SK-N-SH (cell line): ENCODE measurements around the gene MAG. TPM values are rescaled to one million over a fixed set of nuclear protein-coding genes. Genes with fewer than 3 reads are reported as not detected.

Experiments
- CTCF ChIA-PET: fragments of 300-600, 350-600 bp; formaldehyde crosslinking; extraction: SDS; loops from one replicate; lab custom pipeline; 2021; lab: Yijun Ruan, JAX
- POLR2A ChIA-PET: fragments of 350-600 bp; sonication (Branson Sonifier 250); formaldehyde crosslinking; extraction: SDS; loops from one replicate; lab custom pipeline; 2020; ENCODE audit warnings: antibody characterized with exemption, inconsistent platforms; lab: Yijun Ruan, JAX
- DNase-seq: peaks from one replicate; pipeline ENCODE4 v3.0.0; 2012
- H2AFZ ChIP-seq: fragments of 200-600 bp; sonication (generic); 2 replicates; pipeline ENCODE4 v1.8.1; 2016; ENCODE audit warnings: antibody characterized with exemption, mild to moderate bottlenecking, low read depth
- H3F3A ChIP-seq: fragments of 200-600 bp; sonication (generic); replicated peaks from 2 replicates; pipeline ENCODE3; 2016; ENCODE audit warnings: antibody characterized with exemption, mild to moderate bottlenecking; ENCODE audit not compliant: insufficient read depth
- H3K27ac ChIP-seq, 2 experiments: fragments of 200-500 bp in 1 of 2; fragments of 200-600 bp in 1 of 2; sonication (Bioruptor generic) in 1 of 2; sonication (generic), shearing (Covaris generic) in 1 of 2; 2 replicates each; pipeline versions ENCODE4 v1.5.1 to v1.6.1; 2014 to 2016; ENCODE audit warnings: low read depth in 2 of 2, inconsistent platforms in 1 of 2, low read length in 1 of 2, mild to moderate bottlenecking in 1 of 2, mixed read lengths in 1 of 2
- H3K27me3 ChIP-seq: fragments of 200-600 bp; sonication (generic), shearing (Covaris generic); 2 replicates; pipeline ENCODE4 v1.6.1; 2016; ENCODE audit warnings: mixed run types; ENCODE audit not compliant: insufficient read depth
- H3K36me3 ChIP-seq, 2 experiments: fragments of 200-500 bp in 1 of 2; fragments of 200-600 bp in 1 of 2; sonication (Bioruptor generic) in 1 of 2; sonication (generic) in 1 of 2; replicated peaks in 1 of 2; 2 replicates each; pipeline versions ENCODE3 to v1.5.1; 2014 to 2016; ENCODE audit warnings: low read length in 1 of 2, mild to moderate bottlenecking in 1 of 2; ENCODE audit not compliant: insufficient read depth in 2 of 2, control insufficient read depth in 1 of 2
- H3K4me1 ChIP-seq, 2 experiments: fragments of 200-500 bp in 1 of 2; fragments of 200-600 bp in 1 of 2; sonication (Bioruptor generic) in 1 of 2; sonication (generic), shearing (Covaris generic) in 1 of 2; 2 replicates each; pipeline versions ENCODE4 v1.5.1 to v1.6.1; 2014 to 2016; ENCODE audit warnings: low read depth in 1 of 2, low read length in 1 of 2, mixed run types in 1 of 2; ENCODE audit not compliant: insufficient read depth in 2 of 2, control insufficient read depth in 1 of 2
- H3K4me2 ChIP-seq: fragments of 200-600 bp; sonication (generic), shearing (Covaris generic); 2 replicates; pipeline ENCODE4 v1.6.1; 2017; ENCODE audit warnings: mixed run types
- H3K4me3 ChIP-seq, 2 experiments: fragments of 200-500 bp in 1 of 2; fragments of 200-600 bp in 1 of 2; sonication (Bioruptor generic) in 1 of 2; sonication (generic), shearing (Covaris generic) in 1 of 2; 2 replicates each; pipeline versions ENCODE4 v1.5.1 to v1.8.1; 2014 to 2016; ENCODE audit warnings: low read depth in 2 of 2, inconsistent platforms in 1 of 2, low read length in 1 of 2, mild to moderate bottlenecking in 1 of 2, mixed read lengths in 1 of 2, moderate library complexity in 1 of 2
- H3K79me2 ChIP-seq: fragments of 200-600 bp; sonication (generic); 2 replicates; pipeline ENCODE4 v1.8.1; 2017; ENCODE audit warnings: mild to moderate bottlenecking; ENCODE audit not compliant: insufficient read depth
- H3K9ac ChIP-seq: fragments of 200-600 bp; sonication (generic); 2 replicates; pipeline ENCODE4 v1.6.1; 2017; ENCODE audit warnings: mixed run types
- H3K9me2 ChIP-seq: fragments of 200-600 bp; sonication (generic); 2 replicates; pipeline ENCODE4 v1.6.1; 2017; ENCODE audit warnings: mixed run types
- H3K9me3 ChIP-seq: fragments of 200-600 bp; sonication (generic); 2 replicates; pipeline ENCODE4 v1.6.1; 2017; ENCODE audit warnings: mixed run types, mild to moderate bottlenecking, moderate library complexity
- H4K20me1 ChIP-seq: fragments of 200-600 bp; sonication (generic); 2 replicates; pipeline ENCODE4 v1.6.1; 2017; ENCODE audit warnings: mild to moderate bottlenecking, mixed run types; ENCODE audit not compliant: insufficient read depth
- CHD2 ChIP-seq: fragments of 150-350 bp; IDR thresholded peaks from 2 replicates; pipeline ENCODE4 v1.6.1; 2018; ENCODE audit warnings: low read length; ENCODE audit not compliant: partially characterized antibody
- EZH2phosphoT487 ChIP-seq: fragments of 200-600 bp; sonication (generic); IDR thresholded peaks from 2 replicates; pipeline ENCODE4 v1.6.1; 2017; ENCODE audit warnings: low read depth, mixed run types, mild to moderate bottlenecking, antibody characterized with exemption, moderate library complexity, borderline replicate concordance
- FOXM1 ChIP-seq: IDR thresholded peaks from 2 replicates; pipeline ENCODE4 v1.4.0; 2012; ENCODE audit warnings: low read depth, mild to moderate bottlenecking
- GATA2 ChIP-seq: sonication (generic); formaldehyde crosslinking; IDR thresholded peaks from 2 replicates; pipeline ENCODE4 v1.5.0; 2020; ENCODE audit warnings: mild to moderate bottlenecking, missing genetic modification reagents
- NRF1 ChIP-seq: IDR thresholded peaks from 2 replicates; pipeline ENCODE4 v1.6.1; 2012; ENCODE audit warnings: low read depth, mild to moderate bottlenecking, low read length
- RAD21 ChIP-seq: IDR thresholded peaks from 2 replicates; pipeline ENCODE4 v1.6.1; 2012; ENCODE audit warnings: mild to moderate bottlenecking, low read length
- RXRA ChIP-seq: IDR thresholded peaks from 2 replicates; pipeline ENCODE4 v1.4.0; 2012; ENCODE audit warnings: low read depth, mild to moderate bottlenecking, borderline replicate concordance
- TCF12 ChIP-seq: IDR thresholded peaks from 2 replicates; pipeline ENCODE4 v1.4.0; 2012
- USF2 ChIP-seq: fragments of 150-350 bp; IDR thresholded peaks from 2 replicates; pipeline ENCODE4 v1.6.1; 2017; ENCODE audit warnings: antibody characterized with exemption, low read length, low read depth, borderline replicate concordance
- WGBS: methylation state at CpG from one replicate; pipeline ENCODE4 v1.1.6; 2017; ENCODE audit warnings: low lambda C conversion rate; 5-methylcytosine and 5-hydroxymethylcytosine counted together
- polyA plus RNA-seq, 3 experiments: library from polyadenylated mRNA; depleted of rRNA; stranded (reverse); fragments of >200 nt; gene quantifications; 2 replicates each; pipeline ENCODE4 v1.2.3, GENCODE V29; 2012

MAG gene
- polyA plus RNA-seq (2012; rRNA removed), result not detected in 2 replicates
- polyA plus RNA-seq (2012; cell fraction: cytosol; rRNA removed), result not detected in 2 replicates
- not detected in 2 replicates for polyA plus RNA-seq (2012; cell fraction: nucleus; rRNA removed)

GRCh38 chr19:35291916-35292315, at the start of gene MAG:
Gene MAG (plus strand): TSS chr19:35292161. CDS start chr19:35295409, 3,248 bp downstream.
- no peak within 1 kb of the TSS for H3K9ac ChIP-seq
- no peaks in the 10 kb centered on the region for H3F3A ChIP-seq
- H3K36me3 ChIP-seq, result no peaks in the 10 kb centered on the region
- WGBS, result 13% methylated on average over 11 of the region's 12 CpGs
- H2AFZ ChIP-seq, result no peak within 1 kb of the TSS
- H3K4me3 ChIP-seq, result no peak within 1 kb of the TSS
- H3K27ac ChIP-seq, result no peak within 1 kb of the TSS
- CTCF ChIA-PET, result interaction anchor here (1.6 kb wide), 1 partner anchor 22 kb away, joined by 5 read pairs; no protein-coding TSS in a partner anchor
- POLR2A ChIA-PET, result no interaction called here
- no peak for TF ChIP-seq RAD21
- TF ChIP-seq, all 33 proteins: peak for 0
- DNase-seq, result no peak
- Histone ChIP-seq H3K9me2 (no peaks in the 10 kb centered on the region), H3K4me1 (no peaks in the 10 kb centered on the region), H4K20me1 (no peaks in the 10 kb centered on the region), H3K79me2 (no peaks in the 10 kb centered on the region), H3K27me3 (peaks cover 82% of the 10 kb centered on the region), H3K9me3 (no peaks in the 10 kb centered on the region), H3K4me2 (no peak within 1 kb of the TSS)

- H2AFZ ChIP-seq, result no peak overlapping the region
- WGBS, result 5% methylated on average over 4 of the region's 4 CpGs
- H3K27me3 ChIP-seq, result peaks cover 51% of the 10 kb centered on the region
- no peak overlapping the region for H3K4me3 ChIP-seq
- no peaks in the 10 kb centered on the region for H3K4me1 ChIP-seq
- no peaks in the 10 kb centered on the region for H3K36me3 ChIP-seq
- H3K79me2 ChIP-seq, result no peaks in the 10 kb centered on the region
- TF ChIP-seq TCF12, result no peak
- TF ChIP-seq FOXM1, result no peak
- no peak for TF ChIP-seq NRF1
- no peak for TF ChIP-seq GATA2
- TF ChIP-seq CHD2, result no peak
- no peak for TF ChIP-seq RXRA
- no peak for TF ChIP-seq EZH2phosphoT487
- TF ChIP-seq USF2, result no peak
- H3F3A ChIP-seq, result no peaks in the 10 kb centered on the region
- DNase-seq, result no peak
- no peak overlapping the region for H3K4me2 ChIP-seq
- no peak overlapping the region for H3K27ac ChIP-seq
- no peaks in the 10 kb centered on the region; the same call in 1 of the 2 replicates for H3K9me3 ChIP-seq
- POLR2A ChIA-PET, result no interaction called here
- H4K20me1 ChIP-seq, result no peaks in the 10 kb centered on the region
- no peak overlapping the region for H3K9ac ChIP-seq
- CTCF ChIA-PET, result no interaction called here
- H3K9me2 ChIP-seq, result no peaks in the 10 kb centered on the region
Measured at GRCh38 chr19:35246466-35247092, 45.4 kb upstream of the MAG start.
